Large intestine (tissue), 3 donors: ENCODE results near the gene CELF2. TPM values are rescaled to one million over a fixed set of nuclear protein-coding genes. Genes with fewer than 3 reads are reported as not detected.
A peak's percentile ranks its signal among the peaks of the same experiment; 100 is the strongest.

ENCODE experiments used
- DNase-seq, 2 donors: peaks; one replicate each; pipeline versions ENCODE4 v3.0.0 to v3.0.0-alpha.2; 2013
- H3K27ac ChIP-seq: one replicate; pipeline ENCODE4 v1.5.1; 2013; ENCODE audit warnings: low read length
- H3K27me3 ChIP-seq: 2 replicates; pipeline ENCODE4 v1.6.1; 2013; ENCODE audit warnings: low read length; ENCODE audit not compliant: control insufficient read depth, insufficient read depth
- H3K36me3 ChIP-seq: 2 replicates; pipeline ENCODE4 v1.6.1; 2013; ENCODE audit warnings: low read length; ENCODE audit not compliant: control insufficient read depth, insufficient read depth
- H3K4me1 ChIP-seq: one replicate; pipeline ENCODE4 v1.6.1; 2013; ENCODE audit warnings: low read length; ENCODE audit not compliant: control insufficient read depth, insufficient read depth
- H3K4me3 ChIP-seq: one replicate; pipeline ENCODE4 v1.5.1; 2013; ENCODE audit warnings: low read length
- H3K9me3 ChIP-seq: one replicate; pipeline ENCODE4 v1.6.1; 2013; ENCODE audit warnings: mild to moderate bottlenecking, low read depth, low read length, moderate library complexity; ENCODE audit not compliant: control insufficient read depth
- WGBS: methylation state at CpG from one replicate; pipeline ENCODE4 v1.1.5; 2013; ENCODE audit warnings: low lambda C conversion rate; ENCODE audit not compliant: insufficient coverage; 5-methylcytosine and 5-hydroxymethylcytosine counted together
- polyA plus RNA-seq: library from polyadenylated mRNA; unstranded; fragments of 120-200 nt; gene quantifications from one replicate; pipeline ENCODE4 v1.2.1, GENCODE V29; 2013

The CELF2 gene
- polyA plus RNA-seq, 1 donor = 14.9 TPM

DNA sequence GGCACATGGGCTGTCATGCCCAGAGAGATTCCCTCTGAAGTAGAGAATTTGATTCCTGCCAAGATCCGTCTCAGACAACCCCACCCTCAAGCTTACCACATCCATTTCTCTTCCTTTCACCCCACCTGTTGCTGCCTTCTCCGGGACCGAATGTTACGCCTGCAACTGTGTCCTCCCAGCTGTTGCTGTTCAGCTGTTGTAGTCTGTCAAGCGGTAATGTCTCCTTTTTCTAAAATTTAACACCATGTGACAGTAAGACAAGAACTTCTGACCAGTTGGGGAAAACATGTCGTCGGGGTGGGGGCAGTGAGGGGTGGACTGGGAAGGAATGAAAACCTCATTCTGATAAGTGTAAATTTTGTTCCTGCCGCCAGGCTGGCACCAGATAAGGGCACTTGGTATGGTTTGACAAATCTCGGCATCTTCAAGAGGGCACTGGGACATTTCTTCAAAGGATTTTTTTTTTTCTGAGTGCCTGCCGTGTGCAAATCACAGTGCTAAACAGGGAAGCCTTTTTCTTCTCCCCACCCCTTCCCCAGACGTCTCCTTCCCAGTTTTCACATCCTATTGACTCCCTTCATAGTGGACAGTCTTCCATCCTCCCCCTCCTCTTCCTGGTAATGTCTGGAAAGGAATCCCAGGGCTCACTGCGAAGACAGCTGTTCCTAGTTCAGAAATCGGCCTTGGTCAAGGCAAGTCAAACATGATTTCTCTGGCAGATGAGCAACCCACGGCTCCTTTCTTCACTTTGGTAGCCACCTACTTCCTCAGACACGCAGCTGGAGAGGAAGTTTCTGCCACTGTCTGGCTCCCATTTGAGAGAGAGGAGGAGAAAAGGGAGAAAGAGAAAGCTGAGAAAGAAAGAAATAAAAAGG, 5.0 kb upstream of the CELF2 start:
- Histone ChIP-seq H3K27ac (no peak overlapping the region), H3K27me3 (peaks cover 23% of the 10 kb centered on the region), H3K9me3 (no peaks in the 10 kb centered on the region)

DNA sequence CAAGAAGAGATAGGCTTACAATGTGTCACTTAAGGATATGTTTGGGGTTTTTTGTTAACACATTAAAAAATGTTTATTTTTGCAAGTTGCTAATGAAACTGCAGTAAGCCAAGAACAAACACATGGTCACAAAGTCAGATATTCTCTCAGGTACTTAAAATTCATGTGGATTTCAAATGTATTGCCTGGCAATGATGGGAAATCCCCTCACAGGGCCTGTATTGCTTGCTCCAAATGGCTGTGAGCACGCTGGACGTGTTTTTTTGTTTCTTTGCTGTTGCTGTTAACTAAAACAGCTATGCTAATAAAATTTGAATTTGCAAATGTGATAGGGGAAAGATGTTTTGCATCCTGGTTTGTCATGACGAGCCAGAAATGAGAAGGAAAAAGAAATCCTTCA, 3.8 kb upstream of the CELF2 start:
- peaks cover 23% of the 10 kb centered on the region for H3K27me3 ChIP-seq
- 89% methylated on average over 1 of the region's 3 CpGs for WGBS
- H3K4me3 ChIP-seq = no peak overlapping the region
- H3K27ac ChIP-seq = no peak overlapping the region
- DNase-seq = no peak
- H3K4me1 ChIP-seq = no peaks in the 10 kb centered on the region
- no peaks in the 10 kb centered on the region for H3K36me3 ChIP-seq
- no peaks in the 10 kb centered on the region for H3K9me3 ChIP-seq

More for the DNA sequence above, 5.0 kb upstream of the CELF2 start:
- no peak for DNase-seq
- 20% methylated on average over 1 of the region's 15 CpGs for WGBS
- no peak overlapping the region for H3K4me3 ChIP-seq
- no peaks in the 10 kb centered on the region for H3K36me3 ChIP-seq
- H3K4me1 ChIP-seq = no peaks in the 10 kb centered on the region

DNA sequence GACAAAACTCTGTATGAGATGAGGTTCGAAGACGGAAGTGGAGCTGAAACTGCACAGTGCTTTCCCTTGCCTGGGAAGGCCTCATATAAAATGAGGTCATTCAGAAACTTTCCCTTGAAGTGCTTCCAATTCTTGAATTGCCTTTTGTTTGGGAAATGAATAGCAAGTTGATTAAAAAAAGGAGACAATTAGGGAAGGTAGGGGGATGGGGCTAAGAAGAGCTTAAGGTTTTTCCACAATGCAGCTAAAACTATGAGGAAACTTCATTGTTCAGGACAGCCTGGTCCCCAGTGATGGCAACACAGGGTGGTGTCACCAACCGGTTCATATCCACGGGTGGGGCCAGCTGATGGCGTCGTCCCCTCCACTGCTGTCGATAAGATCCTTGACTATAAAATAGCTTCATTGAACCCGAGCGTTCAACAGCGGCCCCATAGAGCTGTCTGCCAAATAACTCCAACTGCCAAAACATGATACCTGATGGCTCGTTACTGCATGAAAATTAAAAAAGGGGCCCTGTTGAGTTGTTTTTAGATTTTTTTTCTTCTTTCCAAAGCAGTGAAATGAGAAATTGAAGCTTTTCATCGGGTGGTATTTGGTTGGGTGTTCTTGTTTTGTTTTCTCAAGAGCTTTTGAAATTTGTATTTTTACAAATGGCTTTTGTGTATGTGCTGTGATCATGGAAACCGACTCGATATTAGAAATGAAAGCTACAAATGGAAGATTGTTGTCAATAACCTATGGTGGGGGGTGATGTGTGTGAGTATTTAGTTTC, 2.8 kb upstream of the CELF2 start:
- Histone ChIP-seq H3K27me3 (peaks cover 30% of the 10 kb centered on the region), H3K27ac (no peak overlapping the region)
- WGBS = 100% methylated on average over 2 of the region's 14 CpGs

GRCh38 chr10:11015446-11015934, 2.2 kb upstream of the CELF2 start:
- DNase-seq = no peak
- H3K27ac ChIP-seq = no peak overlapping the region
- 92% methylated on average over 2 of the region's 2 CpGs for WGBS
- H3K4me1 ChIP-seq = no peaks in the 10 kb centered on the region
- no peaks in the 10 kb centered on the region for H3K36me3 ChIP-seq
- peaks cover 36% of the 10 kb centered on the region for H3K27me3 ChIP-seq
- H3K4me3 ChIP-seq = no peak overlapping the region
- H3K9me3 ChIP-seq = no peaks in the 10 kb centered on the region

More for the DNA sequence above, 2.8 kb upstream of the CELF2 start:
- peak in 1 of 2 donors; percentile 20 for DNase-seq
- H3K9me3 ChIP-seq = no peaks in the 10 kb centered on the region
- no peak overlapping the region for H3K4me3 ChIP-seq
- H3K4me1 ChIP-seq = no peaks in the 10 kb centered on the region
- no peaks in the 10 kb centered on the region for H3K36me3 ChIP-seq

DNA sequence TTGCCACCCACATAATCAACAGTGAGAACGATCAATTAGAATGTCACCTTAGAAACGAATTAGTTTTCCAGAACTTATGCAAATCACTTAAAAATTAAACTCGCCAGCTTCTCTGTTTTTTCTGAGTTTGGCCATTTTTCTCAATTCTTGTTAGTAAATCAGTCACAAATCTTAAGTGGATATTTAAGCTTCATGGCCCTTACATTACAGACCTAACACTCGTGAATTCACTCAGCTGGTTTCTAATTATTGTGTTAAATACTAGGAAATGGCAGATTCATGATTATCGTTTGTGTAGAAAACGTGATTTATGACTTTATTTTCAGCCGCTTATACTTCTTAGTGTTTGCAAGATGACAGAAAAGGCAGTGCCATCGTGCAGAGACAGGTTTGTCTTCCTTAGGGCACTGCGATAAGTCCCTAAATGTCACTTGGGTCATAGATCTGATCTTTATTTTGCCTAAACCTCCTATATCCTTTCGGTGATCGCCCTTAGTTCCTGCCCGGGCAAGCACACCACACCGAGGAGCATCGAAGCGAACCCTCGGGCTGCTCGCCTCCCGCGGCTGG, 587 bp upstream of the CELF2 start:
- no CpG with 5 or more reads among the region's 19 CpGs for WGBS
- Histone ChIP-seq H3K4me3 (peak overlapping the region; percentile 21), H3K27ac (no peak overlapping the region), H3K9me3 (no peaks in the 10 kb centered on the region), H3K27me3 (peaks cover 39% of the 10 kb centered on the region), H3K4me1 (no peaks in the 10 kb centered on the region), H3K36me3 (no peaks in the 10 kb centered on the region)
- DNase-seq = no peak

DNA sequence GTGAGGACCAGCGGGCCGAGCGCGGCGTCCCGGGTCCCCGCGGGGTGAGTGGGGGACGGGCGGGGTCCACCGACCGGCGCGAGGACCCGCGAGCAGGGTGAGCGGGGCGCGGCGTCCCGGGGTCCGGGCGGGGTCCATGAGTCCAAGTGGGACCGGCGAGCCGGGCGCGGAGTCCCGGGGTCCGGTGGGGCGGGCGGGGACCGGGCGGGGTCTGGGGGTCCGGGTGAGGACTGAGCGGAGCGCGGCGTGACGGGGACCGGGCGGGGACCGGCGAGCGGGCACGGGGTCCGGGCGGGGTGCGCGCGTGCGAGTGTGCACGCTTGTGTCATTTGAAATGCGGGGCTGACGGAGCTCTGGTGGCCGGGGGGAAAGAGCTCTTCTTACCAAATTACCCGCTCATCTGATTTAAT, 765 bp downstream of the CELF2 start:
- Histone ChIP-seq H3K27me3 (peaks cover 32% of the 10 kb centered on the region), H3K9me3 (no peaks in the 10 kb centered on the region), H3K4me1 (no peaks in the 10 kb centered on the region), H3K4me3 (peak overlapping the region; percentile 44), H3K36me3 (no peaks in the 10 kb centered on the region), H3K27ac (no peak overlapping the region)
- DNase-seq = peak in 1 of 2 donors; percentile 8
- WGBS = 0% methylated on average over 1 of the region's 57 CpGs

DNA sequence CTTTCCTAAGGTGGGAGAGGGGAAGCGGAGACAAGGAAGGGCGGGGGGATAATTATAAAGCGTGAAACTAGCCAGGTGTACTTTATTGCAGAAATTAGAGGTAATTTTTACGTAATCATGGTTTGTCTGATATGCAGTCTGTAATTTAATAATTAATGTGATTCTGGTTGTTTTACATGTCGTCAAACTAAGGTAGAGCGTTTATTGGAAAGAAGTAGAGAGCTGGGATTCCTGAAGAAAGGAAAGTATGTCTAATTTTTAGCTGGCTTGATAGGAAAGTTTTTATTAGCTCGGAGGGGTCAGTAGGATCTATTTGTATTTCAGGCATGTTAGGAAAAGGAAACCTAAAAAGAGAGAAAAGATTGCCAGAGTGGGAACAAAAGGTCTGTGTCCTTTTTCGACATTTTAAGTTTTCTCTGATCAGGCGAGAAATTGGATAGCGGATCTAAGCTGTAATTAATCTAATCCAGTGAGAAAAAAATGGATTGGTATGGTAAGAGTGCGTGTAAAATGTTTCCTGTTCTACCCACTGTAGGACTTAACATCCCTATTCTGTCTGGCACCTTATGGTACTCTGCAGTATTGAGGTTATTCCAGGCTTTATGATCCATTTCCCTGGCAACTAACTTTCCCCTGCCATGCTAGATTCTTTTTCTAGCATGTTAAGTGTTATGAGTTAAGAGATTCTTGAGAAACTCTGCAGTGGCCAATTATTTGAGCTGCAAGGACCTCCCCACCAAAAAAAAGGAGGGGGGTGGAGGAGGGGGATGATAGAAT, 1.4 kb downstream of the CELF2 start:
- 15% methylated on average over 2 of the region's 11 CpGs for WGBS
- Histone ChIP-seq H3K27ac (no peak overlapping the region), H3K27me3 (peaks cover 32% of the 10 kb centered on the region), H3K9me3 (no peaks in the 10 kb centered on the region), H3K4me3 (peak overlapping the region; percentile 44), H3K4me1 (no peaks in the 10 kb centered on the region), H3K36me3 (no peaks in the 10 kb centered on the region)
- DNase-seq = no peak

DNA sequence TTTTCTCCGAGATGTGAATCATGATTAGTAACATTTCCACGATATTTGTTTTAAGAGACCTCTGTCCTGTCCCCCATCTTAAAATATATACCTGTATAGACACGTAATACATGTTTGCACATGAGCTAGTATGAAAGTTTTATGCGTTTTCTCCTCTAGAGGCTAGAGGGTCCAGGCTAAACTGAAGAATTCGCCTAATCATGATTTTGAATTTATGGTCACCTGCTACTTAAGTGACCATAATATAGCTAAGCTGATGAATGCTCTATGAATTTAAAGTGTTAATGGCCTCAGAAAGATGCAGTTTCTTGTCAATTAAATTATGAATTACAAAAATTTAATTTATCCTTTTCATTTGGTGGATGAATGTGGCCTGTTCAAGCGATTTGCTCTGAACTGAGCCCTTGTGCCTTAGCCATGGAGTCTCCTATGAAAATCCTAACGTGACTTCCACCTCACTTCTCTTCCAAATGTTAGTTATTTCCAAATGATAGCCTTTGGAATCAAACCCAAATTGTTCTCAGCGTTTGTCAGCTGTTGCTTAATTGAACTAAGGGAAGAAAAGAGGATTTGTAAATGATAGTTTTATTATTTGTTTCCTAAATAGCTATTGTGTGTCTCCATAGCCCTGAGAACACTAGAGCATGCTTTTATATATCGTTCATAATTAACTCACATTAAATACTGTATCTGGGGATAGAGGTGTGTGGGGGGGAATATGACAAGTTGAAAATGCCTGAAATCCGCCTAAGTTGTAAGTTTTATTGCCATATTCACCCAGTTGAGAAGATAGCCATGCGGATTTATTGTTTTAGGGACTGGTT, 2.3 kb downstream of the CELF2 start:
- 90% methylated on average over 5 of the region's 11 CpGs for WGBS
- Histone ChIP-seq H3K4me1 (no peaks in the 10 kb centered on the region), H3K27ac (no peak overlapping the region), H3K27me3 (peaks cover 28% of the 10 kb centered on the region), H3K4me3 (no peak overlapping the region), H3K9me3 (no peaks in the 10 kb centered on the region), H3K36me3 (no peaks in the 10 kb centered on the region)
- DNase-seq = no peak

DNA sequence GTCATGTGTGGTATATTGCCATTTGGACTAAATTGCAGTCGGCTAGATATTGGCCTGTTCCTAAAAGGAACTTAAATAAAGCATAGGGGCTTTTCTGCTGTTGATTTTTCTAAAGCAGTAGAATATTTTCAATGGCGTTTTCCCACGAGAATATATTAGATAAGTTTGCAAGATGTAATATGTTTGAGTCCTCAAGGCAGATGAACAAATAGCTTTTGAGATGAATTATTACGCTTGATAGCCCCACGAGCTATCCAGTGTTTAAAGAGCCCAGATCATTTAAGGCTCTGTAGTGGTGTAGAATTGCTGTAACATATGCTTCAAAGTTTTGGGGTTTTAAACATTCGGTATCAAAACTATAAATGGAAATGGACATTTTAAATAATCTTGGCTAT, 2.9 kb downstream of the CELF2 start:
- H3K36me3 ChIP-seq = no peaks in the 10 kb centered on the region
- H3K27me3 ChIP-seq = peaks cover 27% of the 10 kb centered on the region
- H3K4me1 ChIP-seq = no peaks in the 10 kb centered on the region
- H3K27ac ChIP-seq = no peak overlapping the region
- no peaks in the 10 kb centered on the region for H3K9me3 ChIP-seq
- WGBS = 81% methylated on average over 4 of the region's 6 CpGs
- DNase-seq = no peak
- no peak overlapping the region for H3K4me3 ChIP-seq
